Psoas muscle (tissue), 8 donors: Measurements from ENCODE around the gene KCTD20. TPM values are rescaled to one million over a fixed set of nuclear protein-coding genes. Genes with fewer than 3 reads are reported as not detected.

Experiments
- ATAC-seq, 4 donors: fragments of 200-7000 bp; cut with Tn5 transposase; one replicate each; pipeline ENCODE4 v1.9.1; 2020; ENCODE audit warnings: moderate library complexity in 3 of 4, mild to moderate bottlenecking in 2 of 4
- DNase-seq, 2 donors: peaks; one replicate each; pipeline ENCODE4 v3.0.0-alpha.2; 2020
- H3K27ac ChIP-seq: fragments of 200-600 bp; one replicate; pipeline ENCODE4 v1.8.0; 2022
- H3K27me3 ChIP-seq, 3 donors: fragments of 200-600 bp in 1 of 3; one replicate each; pipeline versions ENCODE4 v1.6.1 to v1.8.0; 2013 to 2022; ENCODE audit warnings: low read length in 2 of 3, mild to moderate bottlenecking in 2 of 3, moderate library complexity in 1 of 3; ENCODE audit not compliant: insufficient read depth in 3 of 3
- H3K36me3 ChIP-seq, 2 donors: fragments of 200-600 bp in 1 of 2; one replicate each; pipeline versions ENCODE4 v1.6.1 to v1.8.0; 2013 to 2022; ENCODE audit warnings: low read depth in 1 of 2, mild to moderate bottlenecking in 1 of 2, moderate library complexity in 1 of 2; ENCODE audit not compliant: insufficient read depth in 1 of 2
- H3K4me1 ChIP-seq: fragments of 200-600 bp; one replicate; pipeline ENCODE4 v1.8.0; 2022
- H3K4me3 ChIP-seq: fragments of 200-600 bp; one replicate; pipeline ENCODE4 v1.8.0; 2022; ENCODE audit warnings: mild to moderate bottlenecking
- H3K9me3 ChIP-seq: fragments of 200-600 bp; one replicate; pipeline ENCODE4 v1.8.0; 2022
- WGBS, 3 donors: extraction: QIAGEN DNeasy Blood & Tissue Kit; methylation state at CpG; one replicate each; pipeline versions ENCODE4 v1.1.6 to v1.1.7; 2013; 5-methylcytosine and 5-hydroxymethylcytosine counted together
- intact Hi-C, 2 donors: fragments of 100-400 bp; cut with DNase I; formaldehyde crosslinking; loops; one replicate each; pipeline versions ENCODE4 v1.11.0 to v1.14.2; 2022
- polyA plus RNA-seq, 3 donors: library from polyadenylated mRNA; stranded (reverse); fragments of 200-250 nt; gene quantifications; one replicate each; pipeline ENCODE4 v1.2.3, GENCODE V29; 2013
- total RNA-seq, 4 donors: library from RNA; stranded (reverse); fragmentation: NEBNext Ultra II Directional in 2 of 4; extraction: Animal tissue kit (Norgen Biotek cat#: 25700) in 2 of 4; gene quantifications; one replicate each; pipeline versions ENCODE4 v1.2.1 to v1.2.4, GENCODE V29; 2021 to 2023
- TF ChIP-seq, protein P1 (sequence below): fragments of 200-600 bp; IDR thresholded peaks from one replicate; pipeline ENCODE4 v1.8.0; 2022; ENCODE audit warnings: antibody characterized with exemption
- donor health status: healthy with polysubstance abuse.
- donor health status: DM: no; HTN: no; CAD: no; lungs with moderate emphysema.
- donor health status: Bipolar disorder and iron deficiency.
- donor health status: healthy.
- donor health status: DM: yes; HTN: yes; CAD: no.
- donor health status: DM: no; HTN: no; CAD: no.
- donor health status: DM: no; HTN: no; CAD: no.
- donor health status: DM: yes; HTN: yes; CAD: no.

The KCTD20 gene
- total and polyA plus RNA-seq, 7 donors = 11.6 to 44.4 (median 22.6) TPM

DNA sequence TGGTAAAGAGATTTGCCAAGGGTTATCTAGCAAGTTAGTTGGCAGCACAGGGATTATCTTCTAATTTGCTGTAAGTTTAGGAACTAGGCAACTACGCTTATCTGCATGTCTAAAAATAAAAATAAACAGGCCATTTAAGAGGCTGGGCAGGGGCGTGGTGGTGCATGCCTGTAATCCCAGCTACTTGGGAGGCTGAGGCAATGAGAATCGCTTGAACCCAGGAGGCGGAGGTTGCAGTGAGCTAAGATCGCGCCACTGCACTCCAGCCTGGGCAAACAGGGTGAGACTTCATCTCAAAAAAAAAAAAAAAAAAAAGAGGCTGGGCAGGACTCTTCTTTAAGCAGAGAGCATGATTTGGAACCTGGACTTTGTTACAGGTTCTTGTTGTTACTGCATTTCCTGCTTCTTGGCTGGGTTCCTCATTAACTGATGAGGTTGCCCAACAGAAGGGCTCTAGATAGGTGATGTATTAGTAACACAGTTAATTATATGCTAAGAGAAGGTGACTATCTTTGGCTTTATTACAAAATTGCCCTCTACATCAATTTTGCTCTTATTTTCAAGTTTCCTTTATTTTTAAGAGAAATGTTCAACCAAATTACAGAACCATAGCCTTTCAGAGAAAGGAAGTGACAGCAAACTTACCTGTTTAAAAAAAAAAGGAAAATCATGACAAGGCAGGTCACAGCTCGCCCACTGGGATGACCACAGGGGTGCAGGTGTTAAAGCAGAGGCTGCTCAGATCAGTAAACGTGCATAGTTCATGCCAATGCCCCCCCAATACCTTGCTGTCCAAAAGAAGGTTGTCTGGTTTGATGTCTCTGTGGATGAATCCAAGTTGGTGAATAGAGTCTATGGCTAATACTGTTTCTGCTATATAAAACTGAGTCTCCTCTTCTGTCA, 72.0 kb downstream of the KCTD20 start:
- H3K4me3 ChIP-seq = no peak overlapping the region
- WGBS, 3 donors = 96 to 97% (median 96%) methylated on average over 8 of the region's 8 CpGs
- no peak overlapping the region for H3K27ac ChIP-seq
- no peaks in the 10 kb centered on the region for H3K27me3 ChIP-seq
- H3K4me1 ChIP-seq = no peaks in the 10 kb centered on the region
- intact Hi-C loops = no loop called here
- peaks cover 0 to 79% of the 10 kb centered on the region in 2 donors for H3K36me3 ChIP-seq
- H3K9me3 ChIP-seq = no peaks in the 10 kb centered on the region
- TF ChIP-seq, protein P1, sequence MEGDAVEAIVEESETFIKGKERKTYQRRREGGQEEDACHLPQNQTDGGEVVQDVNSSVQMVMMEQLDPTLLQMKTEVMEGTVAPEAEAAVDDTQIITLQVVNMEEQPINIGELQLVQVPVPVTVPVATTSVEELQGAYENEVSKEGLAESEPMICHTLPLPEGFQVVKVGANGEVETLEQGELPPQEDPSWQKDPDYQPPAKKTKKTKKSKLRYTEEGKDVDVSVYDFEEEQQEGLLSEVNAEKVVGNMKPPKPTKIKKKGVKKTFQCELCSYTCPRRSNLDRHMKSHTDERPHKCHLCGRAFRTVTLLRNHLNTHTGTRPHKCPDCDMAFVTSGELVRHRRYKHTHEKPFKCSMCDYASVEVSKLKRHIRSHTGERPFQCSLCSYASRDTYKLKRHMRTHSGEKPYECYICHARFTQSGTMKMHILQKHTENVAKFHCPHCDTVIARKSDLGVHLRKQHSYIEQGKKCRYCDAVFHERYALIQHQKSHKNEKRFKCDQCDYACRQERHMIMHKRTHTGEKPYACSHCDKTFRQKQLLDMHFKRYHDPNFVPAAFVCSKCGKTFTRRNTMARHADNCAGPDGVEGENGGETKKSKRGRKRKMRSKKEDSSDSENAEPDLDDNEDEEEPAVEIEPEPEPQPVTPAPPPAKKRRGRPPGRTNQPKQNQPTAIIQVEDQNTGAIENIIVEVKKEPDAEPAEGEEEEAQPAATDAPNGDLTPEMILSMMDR = no peak
- DNase-seq (no peak), ATAC-seq (no peak)

DNA sequence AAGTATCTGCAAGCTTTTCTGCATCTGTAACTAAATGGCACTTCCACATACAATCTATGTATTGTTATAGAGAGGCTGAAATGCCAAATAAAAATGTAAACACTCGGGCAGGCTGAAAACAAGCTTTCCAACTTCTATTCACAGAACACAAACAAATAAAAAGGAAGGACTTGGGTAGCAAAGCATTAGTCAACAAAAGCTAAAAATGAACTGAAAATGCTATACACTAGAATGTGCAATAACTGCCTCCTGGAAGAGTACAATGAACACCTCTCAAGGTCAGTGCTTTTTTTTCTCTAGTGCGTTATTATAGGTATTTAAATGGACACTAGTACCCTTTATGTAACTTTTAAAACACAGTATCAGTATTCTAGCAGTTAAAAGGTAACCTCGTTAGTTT, 73.0 kb downstream of the KCTD20 start:
- H3K9me3 ChIP-seq = no peaks in the 10 kb centered on the region
- WGBS, 3 donors = 92 to 94% (median 94%) methylated on average over 3 of the region's 3 CpGs
- no peak overlapping the region for H3K27ac ChIP-seq
- no peaks in the 10 kb centered on the region for H3K4me1 ChIP-seq
- DNase-seq (no peak), ATAC-seq (no peak)
- H3K4me3 ChIP-seq = no peak overlapping the region
- TF ChIP-seq, protein P1 = no peak
- peaks cover 0 to 82% of the 10 kb centered on the region in 2 donors for H3K36me3 ChIP-seq
- intact Hi-C loops = no loop called here
- no peaks in the 10 kb centered on the region for H3K27me3 ChIP-seq

DNA sequence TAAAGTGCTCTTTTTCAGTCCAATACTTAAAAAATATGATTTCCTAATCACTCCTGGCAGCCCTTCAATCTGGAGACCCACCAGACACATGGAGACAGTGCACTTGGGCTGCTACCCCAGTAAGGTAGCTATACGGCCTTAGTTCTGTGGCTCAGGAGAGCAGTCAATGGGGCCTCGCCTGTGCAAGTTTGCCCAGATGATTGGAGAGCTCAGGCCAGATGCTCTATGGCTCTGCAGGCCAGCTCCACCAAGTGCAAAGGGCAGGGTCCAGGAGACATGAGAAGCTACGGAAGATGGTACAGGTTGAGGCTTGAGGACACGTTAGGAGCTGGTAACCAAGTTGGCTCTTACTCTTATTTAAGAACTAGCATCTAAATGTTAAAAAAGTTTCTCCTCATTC, 73.8 kb downstream of the KCTD20 start:
- Histone ChIP-seq H3K4me3 (no peak overlapping the region), H3K4me1 (no peaks in the 10 kb centered on the region), H3K36me3 (peaks cover 0 to 83% of the 10 kb centered on the region in 2 donors), H3K27me3 (no peaks in the 10 kb centered on the region), H3K27ac (no peak overlapping the region), H3K9me3 (no peaks in the 10 kb centered on the region)
- ATAC-seq (no peak), DNase-seq (no peak)
- intact Hi-C loops = no loop called here
- TF ChIP-seq, protein P1 = no peak
- WGBS, 3 donors = 87 to 98% (median 91%) methylated on average over 4 of the region's 4 CpGs

DNA sequence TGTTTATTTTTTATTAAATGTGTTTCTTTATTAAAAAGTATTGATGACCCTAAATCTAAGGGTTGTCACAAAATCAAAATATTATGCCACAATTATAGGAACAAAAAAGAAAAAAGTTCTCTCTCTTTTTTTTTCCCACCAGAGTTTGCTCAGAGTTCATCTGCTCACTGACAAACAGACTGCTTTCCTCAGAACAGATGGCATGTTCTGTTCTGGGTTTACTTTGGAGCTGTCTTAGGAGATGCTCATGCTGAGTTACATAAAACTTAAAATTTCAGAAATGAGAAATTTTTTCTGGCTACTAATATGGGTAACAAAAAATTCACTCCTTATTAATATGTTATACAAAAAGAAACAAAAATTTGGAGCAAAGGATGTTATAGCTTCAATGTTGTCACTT, 74.2 kb downstream of the KCTD20 start:
- ATAC-seq (no peak), DNase-seq (no peak)
- Histone ChIP-seq H3K9me3 (no peaks in the 10 kb centered on the region), H3K4me1 (no peaks in the 10 kb centered on the region), H3K27ac (no peak overlapping the region), H3K27me3 (no peaks in the 10 kb centered on the region), H3K36me3 (peaks cover 0 to 83% of the 10 kb centered on the region in 2 donors), H3K4me3 (no peak overlapping the region)
- intact Hi-C loops = no loop called here
- TF ChIP-seq, protein P1 = no peak
